ENCODE measurements around the gene ACTR1B.

GRCh38 chr2:97688062-97688827, 24.4 kb upstream of the ACTR1B start:
- TF ChIP-seq POLR2A (IDR thresholded peaks at IDR 0.05) (no peak), CTCF (IDR thresholded peaks at IDR 0.05) (no peak)
